HG03025 (cell line): Measurements from ENCODE around the gene GSTO2.
A peak's percentile ranks its signal among the peaks of the same experiment; 100 is the strongest.
"Not testable (repeated sequence)": the region's sequence is repeated elsewhere in the genome, so short reads cannot be mapped to it uniquely, and the experiment has no call there.

Source experiments
- ATAC-seq: cut with Tn5 transposase; IDR thresholded peaks from one replicate; pipeline ENCODE4 v1.9.1; 2021; ENCODE audit warnings: mild to moderate bottlenecking, moderate library complexity; ENCODE audit not compliant: unreplicated experiment, low FRiP score

The GSTO2 gene

DNA sequence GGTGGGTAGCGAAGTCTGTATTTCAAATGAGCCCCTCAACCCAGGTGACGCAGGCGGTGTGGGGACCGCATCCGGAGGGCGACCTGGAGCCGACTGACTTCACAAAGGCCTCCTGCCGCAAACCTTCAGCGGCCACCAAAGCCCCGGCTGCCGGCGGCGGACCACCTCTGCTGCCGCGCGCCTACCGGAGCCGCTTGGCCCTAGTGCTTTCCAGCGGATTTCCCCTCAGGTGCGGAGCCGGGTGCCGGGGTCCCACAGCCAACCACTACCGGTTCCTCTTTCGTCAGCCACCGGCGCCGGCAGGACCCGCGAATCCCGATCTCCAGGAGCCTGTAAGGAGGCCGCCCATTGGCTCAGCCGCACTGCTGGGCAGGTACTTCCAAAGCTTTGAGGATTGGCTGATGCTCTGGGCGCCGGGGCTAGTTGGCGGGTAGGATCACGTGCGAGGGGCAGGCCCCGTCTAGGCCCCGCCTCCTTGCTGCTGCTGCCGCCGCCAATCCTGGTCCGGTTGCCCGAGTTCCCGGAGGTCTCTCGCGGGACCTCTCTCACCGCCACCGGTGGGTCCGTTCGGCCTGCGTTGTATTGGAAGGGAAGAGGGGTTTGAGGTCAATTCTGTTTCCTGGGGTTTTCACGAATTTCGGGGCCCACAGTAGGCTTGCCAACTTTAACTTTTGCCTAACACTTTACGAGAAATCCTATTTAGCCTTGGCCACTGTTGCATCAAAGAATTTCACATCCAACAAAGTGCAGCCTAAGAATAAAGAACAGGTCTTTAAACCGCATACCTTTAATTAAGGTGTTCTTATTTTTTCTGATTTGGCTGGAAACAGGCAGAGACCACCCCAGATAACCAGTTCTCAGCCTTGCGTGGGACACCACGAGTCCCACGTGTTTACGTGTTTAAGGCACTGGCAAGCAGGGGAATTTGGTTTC, at the start of gene GSTO2:
Gene GSTO2, plus strand, starts transcription at position 472 of the 933 bp plus-strand sequence. CDS start 5,732 bp downstream, outside the sequence.
- ATAC-seq = peak; percentile 99

GRCh38 chr10:104220522-104220921, 48.5 kb upstream of the GSTO2 start:
- ATAC-seq = no peak

DNA sequence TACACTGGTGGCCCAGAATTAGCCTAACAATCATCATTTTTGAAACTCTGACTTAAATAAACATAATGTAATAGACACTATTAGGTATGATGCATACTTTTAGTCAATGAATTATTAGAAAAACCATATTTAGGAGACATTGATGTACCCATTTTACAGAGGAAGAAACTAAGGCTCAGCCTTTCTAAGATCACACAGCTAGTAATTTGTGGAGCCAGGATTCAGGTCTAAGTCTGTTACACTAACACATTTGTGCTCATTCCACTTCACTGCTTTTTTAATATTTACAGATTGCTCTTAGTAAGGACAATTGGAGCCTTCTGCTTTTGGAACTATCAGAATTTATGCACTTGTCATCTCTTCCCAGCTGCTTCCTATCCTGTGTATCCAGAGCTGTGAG, 45.7 kb upstream of the GSTO2 start:
- ATAC-seq = no peak

DNA sequence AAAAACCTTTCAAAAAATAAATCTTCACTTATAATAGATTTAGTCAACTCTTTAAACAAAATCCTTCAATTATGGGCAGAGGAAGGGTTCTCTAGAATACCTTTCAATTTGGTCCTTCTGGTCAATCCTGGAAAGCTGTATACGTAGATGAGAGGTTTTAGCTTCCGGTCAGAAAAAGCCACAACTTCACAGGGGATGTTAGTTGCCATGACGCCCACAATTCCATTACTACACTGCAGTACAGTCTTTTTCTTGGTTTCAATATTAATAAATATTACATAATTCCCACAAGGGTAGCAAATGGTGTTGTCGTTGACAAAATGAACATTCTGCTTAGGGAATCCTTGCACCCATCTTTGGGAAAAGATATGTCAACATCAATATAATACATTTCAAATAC, 38.5 kb upstream of the GSTO2 start:
- no peak for ATAC-seq

DNA sequence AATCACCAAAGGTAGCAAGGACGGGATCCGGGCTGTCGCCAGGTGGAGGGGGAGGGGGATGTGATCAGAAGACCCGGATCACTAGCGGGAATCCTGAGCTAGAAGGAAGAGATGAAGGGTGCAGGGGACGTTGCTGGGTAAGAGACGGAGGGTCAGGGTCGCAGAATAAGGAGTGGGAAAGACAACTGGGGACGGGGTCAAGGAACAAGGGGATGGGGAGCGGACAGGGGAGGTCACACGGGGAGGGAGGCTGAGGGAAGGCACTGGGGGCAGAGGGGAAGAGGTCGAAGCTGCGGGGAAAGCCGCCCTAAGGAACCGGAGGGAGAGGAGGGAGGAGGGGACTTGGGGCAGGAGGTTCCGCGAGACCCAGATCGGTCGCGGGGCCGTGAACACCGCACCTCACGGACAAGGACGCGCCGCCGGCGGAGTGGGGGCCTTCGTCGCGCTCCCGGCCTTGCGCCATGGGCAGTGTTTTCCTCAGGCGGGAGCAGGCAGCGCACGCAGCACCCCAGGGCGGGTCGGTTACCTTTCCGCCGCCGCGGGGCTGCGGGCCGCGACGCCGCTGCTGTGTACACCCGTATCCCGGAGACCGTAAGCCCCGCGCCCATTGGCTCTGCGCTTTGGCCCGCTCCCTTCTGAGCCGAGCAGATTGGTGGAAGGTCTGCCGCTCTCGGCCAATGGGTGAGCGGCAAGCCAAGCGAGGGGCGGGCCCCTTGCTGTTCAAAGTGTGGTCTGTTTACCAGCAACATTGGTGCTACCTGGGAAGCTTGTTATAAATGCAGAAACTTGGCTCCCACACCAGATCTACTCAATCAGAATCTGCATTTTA, 37.0 kb upstream of the GSTO2 start, which contains the start of gene CFAP43:
Gene CFAP43, minus strand, starts transcription at position 581 of the 829 bp plus-strand sequence. Its CDS starts 118 bp downstream, at position 463.
- ATAC-seq = peak; percentile 100

DNA sequence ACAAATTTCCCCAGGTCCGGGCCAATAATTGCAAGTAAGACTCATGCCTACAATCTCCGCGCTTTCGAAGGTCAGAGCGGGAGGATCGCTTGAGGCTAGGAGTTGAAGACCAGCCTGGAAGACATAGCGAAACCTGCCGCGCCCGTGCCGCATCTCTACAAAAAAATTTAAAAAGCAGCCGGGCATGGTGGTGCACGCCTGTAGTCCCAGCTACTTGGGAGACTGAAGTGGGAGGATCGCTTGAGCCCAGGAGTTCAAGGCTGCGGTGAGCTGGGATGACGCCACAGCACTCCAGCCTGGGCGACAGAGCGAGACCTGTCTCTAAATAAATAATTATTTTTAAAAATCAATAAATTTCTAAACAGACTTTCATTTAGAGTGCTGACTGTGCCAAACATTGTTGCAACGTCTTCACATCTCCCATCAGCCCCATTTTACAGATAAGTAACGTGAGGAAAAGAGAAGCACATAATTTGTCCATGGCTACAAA, 36.3 kb upstream of the GSTO2 start:
- ATAC-seq = no peak

GRCh38 chr10:104233817-104234216, 35.2 kb upstream of the GSTO2 start:
- no peak for ATAC-seq

- ATAC-seq = no peak
Measured at GRCh38 chr10:104234934-104235333, 34.0 kb upstream of the GSTO2 start.

DNA sequence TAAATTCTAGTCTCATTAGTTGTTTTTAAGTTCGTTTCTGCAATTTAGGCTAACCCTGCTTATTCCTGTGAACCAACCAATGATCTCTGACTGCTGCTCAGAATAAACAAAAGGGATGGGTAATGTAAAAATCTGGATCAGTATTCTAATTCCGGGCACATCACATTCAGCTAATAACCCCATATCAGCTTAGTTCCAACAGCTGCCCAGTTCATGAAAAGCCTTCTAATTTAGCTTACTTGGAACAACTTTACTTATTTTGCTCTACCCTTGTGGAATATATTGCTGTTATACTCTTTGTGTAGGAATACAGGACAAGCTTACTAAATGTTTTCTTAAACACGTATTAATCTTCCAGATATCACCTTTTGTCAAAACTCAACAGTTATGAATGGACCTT, 33.2 kb upstream of the GSTO2 start:
- no peak for ATAC-seq

- no peak for ATAC-seq
Measured at GRCh38 chr10:104240078-104240477, 28.9 kb upstream of the GSTO2 start.

- ATAC-seq = no peak
Measured at GRCh38 chr10:104242545-104242944, 26.4 kb upstream of the GSTO2 start.

GRCh38 chr10:104243009-104243408, 26.0 kb upstream of the GSTO2 start:
- not testable (repeated sequence) for ATAC-seq

- no peak for ATAC-seq
Measured at GRCh38 chr10:104243512-104243911, 25.5 kb upstream of the GSTO2 start.

GRCh38 chr10:104245066-104245632, 23.8 kb upstream of the GSTO2 start:
- ATAC-seq = no peak

GRCh38 chr10:104246976-104247375, 22.0 kb upstream of the GSTO2 start:
- ATAC-seq = no peak

DNA sequence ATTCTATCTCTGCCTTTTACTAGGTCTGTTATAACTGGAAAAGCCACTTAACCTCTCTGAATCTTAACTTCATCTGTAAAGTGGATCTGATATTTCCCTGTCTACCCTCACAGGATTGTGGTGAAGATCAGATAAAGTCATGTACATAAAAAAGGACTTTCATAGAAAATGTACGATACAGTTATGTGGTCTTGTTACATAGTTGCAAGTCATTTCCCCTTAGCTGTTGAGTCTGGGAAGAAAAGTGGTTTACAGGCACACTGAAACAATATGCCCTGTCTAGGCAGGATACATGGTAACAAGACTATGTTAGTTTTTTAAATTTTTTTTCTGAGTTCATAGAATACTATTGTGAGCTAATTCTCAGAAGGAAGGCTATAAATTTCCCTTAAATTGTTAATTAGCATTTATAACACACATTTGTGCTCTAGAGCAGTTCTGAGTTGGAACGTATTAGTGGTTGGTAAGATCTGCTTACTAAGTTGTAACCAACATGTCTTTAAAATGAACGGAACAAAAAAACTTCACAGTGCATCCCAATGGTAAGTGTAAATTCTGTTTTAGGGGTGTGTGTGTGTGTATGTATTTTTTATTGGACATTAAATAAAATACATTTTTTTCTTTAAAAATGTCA, 21.4 kb upstream of the GSTO2 start:
- no peak for ATAC-seq

- not testable (repeated sequence) for ATAC-seq
Measured at GRCh38 chr10:104248931-104249330, 20.1 kb upstream of the GSTO2 start.

GRCh38 chr10:104250371-104250770, 18.6 kb upstream of the GSTO2 start:
- no peak for ATAC-seq

DNA sequence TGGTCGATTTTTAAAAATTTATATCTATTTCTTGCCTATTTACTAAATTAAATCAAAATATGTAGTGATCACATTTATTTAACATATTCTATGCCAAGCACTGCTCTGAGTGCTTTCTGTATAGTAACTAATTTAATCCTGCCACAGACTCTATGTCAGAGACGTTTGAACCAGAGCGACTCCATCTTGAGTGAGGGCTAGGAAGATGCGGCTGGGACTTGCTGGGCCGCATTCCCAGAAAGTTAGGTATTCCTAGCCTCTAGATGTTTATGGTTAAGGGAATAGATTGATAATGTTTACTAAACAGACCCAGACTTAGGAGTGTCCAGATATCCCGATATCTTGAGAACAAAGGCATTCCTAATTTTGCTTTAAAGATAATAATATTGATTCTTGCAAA, 17.5 kb upstream of the GSTO2 start:
- no peak for ATAC-seq

DNA sequence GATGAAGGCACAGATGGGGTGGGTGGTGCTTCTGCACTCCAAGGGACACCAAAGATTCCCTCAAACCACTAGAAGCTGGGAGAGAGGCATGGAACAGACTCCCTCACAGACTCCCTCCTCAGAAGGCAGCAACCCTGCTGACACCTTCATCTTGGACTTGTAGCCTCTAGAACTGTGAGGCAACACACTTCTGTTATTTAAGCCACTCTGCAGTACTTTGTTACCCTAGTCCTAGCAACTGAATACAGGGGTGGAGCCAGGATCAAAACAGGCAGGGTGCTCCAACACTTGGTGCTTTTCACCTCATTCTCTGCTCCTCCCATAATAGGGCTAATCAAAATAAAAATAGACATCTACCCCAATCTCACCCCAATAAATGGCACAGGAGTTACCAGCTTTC, 16.6 kb upstream of the GSTO2 start:
- ATAC-seq = no peak
